OCI-LY7 (cell line): ENCODE measurements around the gene CCDC142.
A peak's percentile ranks its signal among the peaks of the same experiment; 100 is the strongest.

Source experiments
- CTCF ChIP-seq: fragments of 200-600 bp; sonication (generic); conservative IDR thresholded peaks from 2 replicates; pipeline ENCODE4 v1.5.1; 2014; ENCODE audit warnings: mild to moderate bottlenecking, antibody characterized with exemption, low read length, moderate library complexity, mixed read lengths
- EZH2phosphoT487 ChIP-seq: fragments of 200-600 bp; sonication (generic); IDR thresholded peaks from 2 replicates; pipeline ENCODE4 v1.6.1; 2018; ENCODE audit warnings: low read depth, borderline replicate concordance, mild to moderate bottlenecking, mixed run types, antibody characterized with exemption, low read length, moderate library complexity, mixed read lengths

GRCh38 chr2:74474899-74475298, 7.9 kb downstream of the CCDC142 start:
- TF ChIP-seq CTCF (peak; percentile 54), EZH2phosphoT487 (no peak)
